Transverse colon (tissue), 4 donors: Measurements from ENCODE around the gene APLP2. TPM values are rescaled to one million over a fixed set of nuclear protein-coding genes. Genes with fewer than 3 reads are reported as not detected.

ENCODE experiments used
- DNase-seq: peaks from one replicate; pipeline ENCODE4 v3.0.0-alpha.2; 2019
- H3K27ac ChIP-seq, 4 donors: fragments of 200-600 bp; sonication (generic); 2 replicates each; pipeline ENCODE4 v1.5.1; 2016 to 2018; ENCODE audit warnings: inconsistent platforms in 4 of 4
- H3K27me3 ChIP-seq: fragments of 200-600 bp; sonication (generic); 2 replicates; pipeline ENCODE4 v1.5.1; 2017; ENCODE audit warnings: inconsistent platforms
- H3K36me3 ChIP-seq, 4 donors: fragments of 200-600 bp; sonication (generic); 2 replicates each; pipeline ENCODE4 v1.5.1; 2017 to 2019; ENCODE audit warnings: inconsistent platforms in 4 of 4
- H3K4me1 ChIP-seq, 4 donors: fragments of 200-600 bp; sonication (generic); 2 replicates each; pipeline ENCODE4 v1.5.1; 2017 to 2020; ENCODE audit warnings: inconsistent platforms in 4 of 4
- H3K4me3 ChIP-seq, 4 donors: fragments of 200-600 bp; sonication (generic); 1 replicate in 1 of 4; 2 replicates in 3 of 4; pipeline versions ENCODE4 v1.5.1 to v1.6.1; 2017 to 2019; ENCODE audit warnings: inconsistent platforms in 4 of 4
- H3K9me3 ChIP-seq, 2 donors: fragments of 200-600 bp; sonication (generic); 2 replicates each; pipeline ENCODE4 v1.5.1; 2017 to 2019; ENCODE audit warnings: inconsistent platforms in 2 of 2
- EP300 ChIP-seq: sonication (generic); formaldehyde crosslinking; IDR thresholded peaks from one replicate; pipeline ENCODE4 v1.6.1; 2017; ENCODE audit warnings: antibody characterized with exemption, low read depth
- POLR2A ChIP-seq: fragments of 450-650 bp; IDR thresholded peaks from one replicate; pipeline ENCODE4 v1.6.1; 2016; ENCODE audit warnings: antibody characterized with exemption, mild to moderate bottlenecking, moderate library complexity
- POLR2AphosphoS5 ChIP-seq, 3 donors: sonication (generic); formaldehyde crosslinking; IDR thresholded peaks; one replicate each; pipeline ENCODE4 v1.6.1; 2016; ENCODE audit warnings: antibody characterized with exemption in 3 of 3
- WGBS, 2 donors: methylation state at CpG; one replicate each; pipeline ENCODE4 v1.1.5; 2018; ENCODE audit warnings: low coverage in 1 of 2; 5-methylcytosine and 5-hydroxymethylcytosine counted together
- in situ Hi-C, 4 donors: fragments of 200-750 bp; cut with MboI; loops; one replicate each; pipeline versions ENCODE4 v1.15.0 to v1.15.1; 2017; ENCODE audit warnings: low sequenced_read_pairs in 3 of 4, low pct_ligation_motif_present in 1 of 4, low pct_unique_long_range_greater_than_20kb in 1 of 4
- intact Hi-C: fragments of 100-400 bp; cut with DNase I; formaldehyde crosslinking; loops from one replicate; pipeline ENCODE4 v1.15.1; 2023; ENCODE audit warnings: low total_unique reads
- total RNA-seq, 4 donors: library from RNA; depleted of rRNA; stranded (reverse); fragments of >200 nt; gene quantifications; one replicate each; pipeline ENCODE4 v1.1.0, GENCODE V29; 2016
- TF ChIP-seq, protein P1 (sequence below), 5 experiments: fragments of 200-600 bp in 3 of 5; fragments of 450-650 bp in 2 of 5; sonication (generic) in 3 of 5; IDR thresholded peaks; 1 replicate in 2 of 5; 2 replicates in 3 of 5; pipeline ENCODE4 v1.5.1; 2016 to 2017; ENCODE audit warnings: antibody characterized with exemption in 5 of 5, inconsistent platforms in 3 of 5, mild to moderate bottlenecking in 2 of 5, moderate library complexity in 1 of 5

The APLP2 gene
- total RNA-seq, 4 donors from 2014 or later, result 191 to 618 (median 396) TPM

DNA sequence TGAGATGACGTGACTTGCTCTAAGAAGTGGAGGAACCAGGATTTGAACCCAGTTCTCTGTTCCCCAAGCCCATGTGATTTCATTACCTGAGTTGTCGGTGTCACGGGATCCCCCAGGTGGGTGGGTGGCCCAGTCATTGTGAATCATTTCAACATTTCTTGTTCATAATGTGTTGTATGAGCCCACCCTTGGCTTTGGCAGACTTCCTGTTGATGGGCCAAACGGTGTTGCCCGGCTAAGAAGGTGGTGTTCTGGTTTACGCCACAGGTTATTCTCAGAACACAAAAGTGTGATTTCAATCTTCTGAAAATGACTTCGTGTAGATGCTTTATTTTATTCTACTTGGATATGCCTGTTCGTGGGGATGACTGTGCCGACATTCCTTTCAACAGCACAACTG is 68.3 kb downstream of the APLP2 start:
- 85 to 89% methylated on average over 5 to 9 of the region's 9 CpGs for WGBS, 2 donors
- intact Hi-C loops, result no loop called here
- TF ChIP-seq POLR2A (no peak), POLR2AphosphoS5 (IDR thresholded peaks at IDR 0.05) (no peak), EP300 (no peak)
- TF ChIP-seq, protein P1, sequence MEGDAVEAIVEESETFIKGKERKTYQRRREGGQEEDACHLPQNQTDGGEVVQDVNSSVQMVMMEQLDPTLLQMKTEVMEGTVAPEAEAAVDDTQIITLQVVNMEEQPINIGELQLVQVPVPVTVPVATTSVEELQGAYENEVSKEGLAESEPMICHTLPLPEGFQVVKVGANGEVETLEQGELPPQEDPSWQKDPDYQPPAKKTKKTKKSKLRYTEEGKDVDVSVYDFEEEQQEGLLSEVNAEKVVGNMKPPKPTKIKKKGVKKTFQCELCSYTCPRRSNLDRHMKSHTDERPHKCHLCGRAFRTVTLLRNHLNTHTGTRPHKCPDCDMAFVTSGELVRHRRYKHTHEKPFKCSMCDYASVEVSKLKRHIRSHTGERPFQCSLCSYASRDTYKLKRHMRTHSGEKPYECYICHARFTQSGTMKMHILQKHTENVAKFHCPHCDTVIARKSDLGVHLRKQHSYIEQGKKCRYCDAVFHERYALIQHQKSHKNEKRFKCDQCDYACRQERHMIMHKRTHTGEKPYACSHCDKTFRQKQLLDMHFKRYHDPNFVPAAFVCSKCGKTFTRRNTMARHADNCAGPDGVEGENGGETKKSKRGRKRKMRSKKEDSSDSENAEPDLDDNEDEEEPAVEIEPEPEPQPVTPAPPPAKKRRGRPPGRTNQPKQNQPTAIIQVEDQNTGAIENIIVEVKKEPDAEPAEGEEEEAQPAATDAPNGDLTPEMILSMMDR (IDR thresholded peaks at IDR 0.05), result no peak
- DNase-seq, result no peak
- no peak overlapping the region for H3K4me3 ChIP-seq
- H3K36me3 ChIP-seq, result peaks cover 0 to 32% (median 11%) of the 10 kb centered on the region in 4 donors
- no peak overlapping the region for H3K27ac ChIP-seq
- peaks cover 0 to 3% (median 0%) of the 10 kb centered on the region in 4 donors for H3K4me1 ChIP-seq
- no peaks in the 10 kb centered on the region for H3K27me3 ChIP-seq
- no peaks in the 10 kb centered on the region for H3K9me3 ChIP-seq
- in situ Hi-C loops, result loop anchor here in 3 of 4 donors (10.0 kb wide), 2 partner anchors 143 to 213 kb away; no protein-coding TSS in a partner anchor

DNA sequence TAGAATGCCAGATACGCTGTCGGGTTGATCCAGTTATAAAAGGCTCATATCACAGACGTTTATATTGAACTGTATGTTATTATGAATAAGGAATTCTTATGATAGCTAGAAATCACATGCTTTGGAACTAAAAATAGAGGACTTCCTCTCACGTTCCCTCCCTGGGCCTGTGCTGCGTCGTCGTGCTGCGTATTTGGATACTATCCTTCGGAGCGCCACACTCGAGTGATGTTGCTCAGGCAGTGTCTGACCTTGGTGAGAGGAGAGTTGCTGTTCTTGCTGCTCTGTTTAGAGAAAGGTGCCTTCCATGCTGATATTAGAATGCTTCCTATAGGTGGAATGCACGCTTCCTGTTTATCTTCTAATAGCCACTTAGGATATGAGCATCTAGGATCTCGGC is 69.7 kb downstream of the APLP2 start:
- no peak for DNase-seq
- Histone ChIP-seq H3K36me3 (peaks cover 0 to 25% (median 11%) of the 10 kb centered on the region in 4 donors), H3K27me3 (no peaks in the 10 kb centered on the region), H3K9me3 (no peaks in the 10 kb centered on the region), H3K4me1 (peaks cover 3 to 15% (median 12%) of the 10 kb centered on the region in 4 donors), H3K27ac (no peak overlapping the region), H3K4me3 (no peak overlapping the region)
- in situ Hi-C loops, result loop anchor here in 3 of 4 donors (10.0 kb wide), 2 partner anchors 145 to 215 kb away; no protein-coding TSS in a partner anchor
- intact Hi-C loops, result no loop called here
- TF ChIP-seq, protein P1 (IDR thresholded peaks at IDR 0.05), result no peak
- no peak for TF ChIP-seq EP300
- no peak for TF ChIP-seq POLR2AphosphoS5 (IDR thresholded peaks at IDR 0.05)
- TF ChIP-seq POLR2A, result no peak
- WGBS, 2 donors, result 76 to 85% methylated on average over 12 to 13 of the region's 13 CpGs

DNA sequence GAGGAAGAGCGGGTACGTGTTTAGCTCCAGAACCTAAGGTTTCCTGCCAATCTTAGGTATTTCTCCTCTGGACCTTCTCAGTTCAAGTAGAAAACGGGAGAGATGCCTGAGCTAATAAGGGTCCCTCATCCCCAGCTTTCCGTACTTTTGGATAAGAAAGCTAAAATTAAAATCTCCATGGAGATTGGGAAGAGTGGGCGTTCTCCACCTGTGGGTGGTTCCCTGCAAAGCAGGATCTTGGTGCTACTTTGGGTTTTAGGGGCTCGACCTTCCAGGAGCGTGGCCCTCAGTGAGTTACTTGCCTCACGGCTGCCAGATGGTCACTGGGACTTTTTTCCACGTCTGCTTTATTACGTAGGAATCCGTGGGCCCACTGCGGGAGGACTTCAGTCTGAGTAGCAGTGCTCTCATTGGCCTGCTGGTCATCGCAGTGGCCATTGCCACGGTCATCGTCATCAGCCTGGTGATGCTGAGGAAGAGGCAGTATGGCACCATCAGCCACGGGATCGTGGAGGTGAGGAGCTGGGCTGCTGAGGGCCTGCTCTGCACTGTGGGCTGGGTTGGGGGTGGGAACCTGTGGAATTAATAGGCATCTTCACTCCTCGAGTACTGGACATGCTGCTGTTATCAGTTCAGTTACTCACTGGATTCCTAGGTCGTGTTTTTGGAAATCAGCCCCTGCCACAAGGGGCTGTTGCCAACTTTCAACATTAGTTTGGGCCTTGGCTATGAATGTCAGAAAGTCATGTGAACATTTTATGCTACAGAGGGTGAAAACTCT is 72.1 kb downstream of the APLP2 start:
- H3K36me3 ChIP-seq, result peaks cover 0 to 23% (median 4%) of the 10 kb centered on the region in 4 donors
- no peaks in the 10 kb centered on the region for H3K9me3 ChIP-seq
- WGBS, 2 donors, result 69 to 91% methylated on average over 3 to 19 of the region's 19 CpGs
- DNase-seq, result no peak
- TF ChIP-seq POLR2AphosphoS5 (IDR thresholded peaks at IDR 0.05) (no peak), EP300 (no peak)
- TF ChIP-seq, protein P1 (IDR thresholded peaks at IDR 0.05), result no peak
- H3K4me3 ChIP-seq, result no peak overlapping the region
- H3K27me3 ChIP-seq, result no peaks in the 10 kb centered on the region
- in situ Hi-C loops, result no loop called here
- peaks cover 12 to 37% (median 33%) of the 10 kb centered on the region in 4 donors for H3K4me1 ChIP-seq
- H3K27ac ChIP-seq, result no peak overlapping the region
- intact Hi-C loops, result no loop called here

DNA sequence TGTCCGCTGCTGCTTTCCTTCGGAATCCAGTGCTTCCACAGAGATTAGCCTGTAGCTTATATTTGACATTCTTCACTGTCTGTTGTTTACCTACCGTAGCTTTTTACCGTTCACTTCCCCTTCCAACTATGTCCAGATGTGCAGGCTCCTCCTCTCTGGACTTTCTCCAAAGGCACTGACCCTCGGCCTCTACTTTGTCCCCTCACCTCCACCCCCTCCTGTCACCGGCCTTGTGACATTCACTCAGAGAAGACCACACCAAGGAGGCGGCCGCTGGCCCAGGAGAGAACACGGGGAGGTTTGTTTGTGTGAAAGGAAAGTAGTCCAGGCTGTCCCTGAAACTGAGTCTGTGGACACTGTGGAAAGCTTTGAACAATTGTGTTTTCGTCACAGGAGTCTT is 74.4 kb downstream of the APLP2 start:
- in situ Hi-C loops (no loop called here), intact Hi-C loops (no loop called here)
- 22 to 45% methylated on average over 2 to 10 of the region's 10 CpGs for WGBS, 2 donors
- Histone ChIP-seq H3K36me3 (peaks cover 0 to 10% (median 4%) of the 10 kb centered on the region in 4 donors), H3K27ac (peak overlapping the region; percentile 86 to 91 (median 88)), H3K4me3 (no peak overlapping the region), H3K9me3 (no peaks in the 10 kb centered on the region), H3K27me3 (no peaks in the 10 kb centered on the region), H3K4me1 (peaks cover 18 to 61% (median 43%) of the 10 kb centered on the region in 4 donors)
- DNase-seq, result peak; percentile 67
- TF ChIP-seq POLR2A (peak; percentile 32), EP300 (no peak), POLR2AphosphoS5 (IDR thresholded peaks at IDR 0.05) (peak in 2 of 3 donors; percentile 22 to 44)
